Karpas-422 (cell line): Measurements from ENCODE around the gene CYP2D6. TPM values are rescaled to one million over a fixed set of nuclear protein-coding genes. Genes with fewer than 3 reads are reported as not detected.

Experiments
- DNase-seq: peaks from one replicate; pipeline ENCODE4 v3.0.0-alpha.2; 2015
- H2AFZ ChIP-seq: fragments of 200-600 bp; sonication (generic); 2 replicates; pipeline ENCODE4 v1.6.1; 2014; ENCODE audit warnings: antibody characterized with exemption, low read length, mixed read lengths
- H3K27ac ChIP-seq: fragments of 200-600 bp; sonication (generic); 2 replicates; pipeline ENCODE4 v1.5.1; 2014; ENCODE audit warnings: mild to moderate bottlenecking, low read length, moderate library complexity
- H3K27me3 ChIP-seq: fragments of 200-600 bp; sonication (generic); 2 replicates; pipeline ENCODE4 v1.6.1; 2014; ENCODE audit warnings: low read length, mixed read lengths
- H3K36me3 ChIP-seq: fragments of 200-600 bp; sonication (generic); 2 replicates; pipeline ENCODE4 v1.6.1; 2014; ENCODE audit warnings: low read length, mixed read lengths; ENCODE audit not compliant: insufficient read depth
- H3K4me1 ChIP-seq: fragments of 200-600 bp; sonication (generic); 2 replicates; pipeline ENCODE4 v1.6.1; 2014; ENCODE audit warnings: mild to moderate bottlenecking, low read length, mixed read lengths
- H3K4me2 ChIP-seq: fragments of 200-600 bp; sonication (generic); 2 replicates; pipeline ENCODE4 v1.6.1; 2014; ENCODE audit warnings: low read length, low read depth, mild to moderate bottlenecking; ENCODE audit not compliant: poor library complexity, severe bottlenecking
- H3K4me3 ChIP-seq: fragments of 200-600 bp; sonication (generic); 2 replicates; pipeline ENCODE4 v1.5.1; 2014; ENCODE audit warnings: mild to moderate bottlenecking, antibody characterized with exemption, low read length, mixed read lengths
- H3K79me2 ChIP-seq: fragments of 200-600 bp; sonication (generic); 2 replicates; pipeline ENCODE4 v1.6.1; 2014; ENCODE audit warnings: mild to moderate bottlenecking, low read length, mixed read lengths
- H3K9ac ChIP-seq: fragments of 200-600 bp; sonication (generic); 2 replicates; pipeline ENCODE4 v1.6.0; 2014; ENCODE audit warnings: low read length
- H3K9me2 ChIP-seq: fragments of 200-600 bp; sonication (generic), shearing (Covaris generic); replicated peaks from 2 replicates; pipeline ENCODE4 v1.6.0; 2014; ENCODE audit warnings: mild to moderate bottlenecking, low read length, moderate library complexity; ENCODE audit not compliant: insufficient read depth
- H3K9me3 ChIP-seq: fragments of 300-700, 200-600 bp; sonication (generic); 2 replicates; pipeline ENCODE4 v1.6.1; 2014; ENCODE audit warnings: low read length, mixed read lengths
- H4K20me1 ChIP-seq: fragments of 200-600 bp; sonication (generic); 2 replicates; pipeline ENCODE4 v1.6.1; 2014; ENCODE audit warnings: mild to moderate bottlenecking, antibody characterized with exemption, low read length, low read depth; ENCODE audit not compliant: insufficient read depth
- total RNA-seq: library from RNA; depleted of rRNA; stranded (reverse); fragments of >200 nt; shearing (Covaris generic); gene quantifications from 2 replicates; pipeline ENCODE4 v1.2.3, GENCODE V29; 2014; ENCODE audit warnings: low replicate concordance

CYP2D6 gene
- total RNA-seq, 1 experiment from 2014 or later: 2.9 TPM

DNA sequence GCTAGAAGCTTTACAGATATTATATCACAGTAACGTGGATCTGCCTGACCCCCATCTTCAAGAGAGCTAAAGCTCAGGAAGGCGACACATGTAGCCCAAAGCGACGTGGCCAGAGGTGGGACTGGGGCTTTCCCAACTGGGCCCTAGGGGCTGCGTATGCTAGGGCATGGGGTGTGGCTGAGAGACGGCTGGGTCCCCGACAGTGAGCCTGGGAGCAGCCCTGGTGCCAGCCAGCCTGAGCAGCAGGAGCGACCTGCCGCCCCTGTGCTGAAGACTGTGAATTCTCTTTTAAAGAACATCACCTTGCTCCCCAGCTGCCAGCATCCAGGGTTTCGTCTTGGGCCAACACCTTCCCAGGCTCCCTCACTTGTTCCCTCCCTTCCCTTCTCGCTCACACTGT, 32.9 kb upstream of the CYP2D6 start:
- H3K36me3 ChIP-seq: no peaks in the 10 kb centered on the region

DNA sequence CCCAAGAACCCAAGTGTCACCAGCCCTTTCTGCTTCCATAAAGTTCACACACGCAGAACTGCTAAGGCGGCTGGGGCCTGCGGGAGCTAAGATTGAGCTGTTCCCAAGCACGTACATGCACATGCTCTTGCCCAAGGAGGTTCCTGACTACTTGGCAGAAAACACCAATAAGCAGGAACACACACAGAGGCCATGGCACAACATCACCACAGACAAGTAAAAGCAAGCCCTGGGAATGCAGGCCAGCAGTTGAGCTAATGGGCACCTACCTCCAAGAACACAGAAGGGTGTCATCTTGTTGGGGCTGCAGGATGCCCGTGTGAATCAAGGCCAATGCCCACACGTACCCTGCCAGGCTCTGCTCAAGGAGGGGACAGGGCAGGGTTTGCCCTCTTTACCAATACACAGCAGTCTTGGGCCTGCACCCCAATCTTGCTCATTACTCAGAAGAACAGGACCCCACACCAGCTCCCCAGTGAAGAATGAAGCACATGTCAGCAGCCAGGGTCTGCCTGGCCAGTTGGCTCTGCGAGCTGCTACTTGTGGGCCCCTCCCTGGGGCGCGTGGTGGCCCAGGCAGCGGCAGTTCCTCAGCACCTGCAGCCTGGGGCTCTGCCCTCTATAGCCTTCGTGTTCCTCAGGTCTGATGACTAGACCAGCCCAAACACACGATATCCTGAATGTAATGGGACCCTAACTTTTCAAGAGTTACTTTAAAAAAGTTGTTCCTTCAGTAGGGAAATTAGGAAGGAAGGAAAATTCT, 32.3 kb upstream of the CYP2D6 start:
- DNase-seq: no peak
- Histone ChIP-seq H3K36me3 (no peaks in the 10 kb centered on the region; the same call in 1 of the 2 replicates), H3K4me2 (no peak overlapping the region), H2AFZ (no peak overlapping the region), H3K9me2 (no peaks in the 10 kb centered on the region), H3K4me1 (no peaks in the 10 kb centered on the region), H3K27me3 (no peaks in the 10 kb centered on the region), H3K79me2 (peaks cover 9% of the 10 kb centered on the region; the same call in 1 of the 2 replicates), H3K9me3 (no peaks in the 10 kb centered on the region), H3K27ac (no peak overlapping the region), H3K4me3 (no peak overlapping the region), H4K20me1 (no peaks in the 10 kb centered on the region), H3K9ac (no peak overlapping the region)

More for the DNA sequence above, 32.9 kb upstream of the CYP2D6 start:
- H3K27ac ChIP-seq: no peak overlapping the region
- H3K9me3 ChIP-seq: no peaks in the 10 kb centered on the region
- no peak overlapping the region for H3K4me2 ChIP-seq
- H3K79me2 ChIP-seq: peaks cover 9% of the 10 kb centered on the region; the same call in 1 of the 2 replicates
- no peak overlapping the region for H2AFZ ChIP-seq
- H3K4me1 ChIP-seq: peaks cover under 1% of the 10 kb centered on the region
- H4K20me1 ChIP-seq: no peaks in the 10 kb centered on the region
- H3K27me3 ChIP-seq: no peaks in the 10 kb centered on the region
- no peak overlapping the region for H3K9ac ChIP-seq
- H3K9me2 ChIP-seq: no peaks in the 10 kb centered on the region
- DNase-seq: no peak
- H3K4me3 ChIP-seq: no peak overlapping the region

DNA sequence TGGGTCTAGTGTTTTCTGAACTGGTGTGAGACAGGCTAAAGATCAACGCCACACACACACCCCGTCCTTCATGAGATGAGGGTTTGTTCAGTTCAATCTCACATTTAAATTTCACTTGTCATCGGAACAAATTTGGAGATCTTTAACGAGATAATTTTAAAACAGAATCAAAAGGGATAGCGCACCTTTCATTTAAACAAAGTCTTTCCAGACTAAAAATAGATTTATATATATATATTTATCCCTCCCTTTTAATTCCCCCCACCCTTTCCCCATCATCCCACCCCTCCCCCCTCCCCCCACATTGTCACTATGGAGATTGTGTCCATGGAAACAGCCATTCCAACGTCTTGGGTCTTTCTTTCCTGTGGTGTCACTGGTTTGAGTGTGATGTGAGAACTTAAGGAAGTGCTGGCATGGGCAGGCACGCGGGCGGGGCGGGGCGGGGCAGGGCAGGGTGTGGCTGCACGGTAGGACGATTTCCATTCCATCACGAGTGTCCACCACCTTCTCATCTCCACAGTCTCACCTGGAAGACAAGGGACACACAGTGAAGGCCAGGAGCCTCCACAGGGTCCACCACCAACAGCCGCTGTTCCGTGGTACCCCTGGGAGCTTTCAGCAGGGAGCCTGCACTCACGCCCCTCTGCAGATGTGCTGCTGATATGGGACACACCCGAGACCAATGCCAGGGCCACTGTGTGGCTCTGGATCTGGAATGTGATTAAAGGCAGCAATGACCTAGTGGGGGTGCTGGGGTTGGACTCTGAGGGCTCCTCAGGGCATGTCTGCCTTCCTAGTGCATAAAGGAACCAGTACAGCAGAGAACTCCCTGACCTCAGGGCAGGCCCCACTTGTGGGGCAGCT, 30.5 kb upstream of the CYP2D6 start:
- Histone ChIP-seq H2AFZ (no peak overlapping the region), H3K9me2 (no peaks in the 10 kb centered on the region), H3K4me2 (no peak overlapping the region), H3K4me1 (no peaks in the 10 kb centered on the region), H3K27ac (no peak overlapping the region), H3K27me3 (no peaks in the 10 kb centered on the region), H4K20me1 (no peaks in the 10 kb centered on the region), H3K4me3 (no peak overlapping the region), H3K9ac (no peak overlapping the region), H3K79me2 (no peaks in the 10 kb centered on the region), H3K9me3 (no peaks in the 10 kb centered on the region), H3K36me3 (peaks cover 4% of the 10 kb centered on the region; the same call in 1 of the 2 replicates)
- DNase-seq: no peak

DNA sequence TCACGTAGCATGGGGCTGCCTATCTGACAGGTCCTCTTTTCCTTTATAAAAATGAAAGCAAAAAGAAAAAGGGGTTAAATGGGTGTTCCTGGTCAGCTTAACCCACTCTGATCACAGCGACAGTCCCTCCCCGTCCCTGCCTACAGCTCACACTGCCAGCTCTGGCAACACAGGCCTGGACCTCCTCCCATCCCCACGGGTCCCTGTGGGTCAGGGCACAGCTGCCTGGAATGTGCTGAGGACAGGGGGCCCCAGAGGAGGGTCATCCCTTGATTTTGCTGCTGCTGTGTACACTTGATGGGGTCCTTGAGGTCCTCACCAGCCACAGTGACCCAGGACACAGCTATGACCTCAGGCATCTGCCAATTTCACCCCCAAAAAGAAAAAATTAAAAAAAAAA, 29.6 kb upstream of the CYP2D6 start:
- no peak for DNase-seq
- no peaks in the 10 kb centered on the region for H3K79me2 ChIP-seq
- peaks cover 4% of the 10 kb centered on the region; the same call in 1 of the 2 replicates for H3K36me3 ChIP-seq
- H2AFZ ChIP-seq: no peak overlapping the region
- no peaks in the 10 kb centered on the region for H3K4me1 ChIP-seq
- H3K9me3 ChIP-seq: no peaks in the 10 kb centered on the region
- H3K27me3 ChIP-seq: no peaks in the 10 kb centered on the region
- no peak overlapping the region for H3K27ac ChIP-seq
- no peak overlapping the region for H3K9ac ChIP-seq
- no peak overlapping the region for H3K4me3 ChIP-seq
- H4K20me1 ChIP-seq: no peaks in the 10 kb centered on the region
- H3K4me2 ChIP-seq: no peak overlapping the region
- no peaks in the 10 kb centered on the region for H3K9me2 ChIP-seq

DNA sequence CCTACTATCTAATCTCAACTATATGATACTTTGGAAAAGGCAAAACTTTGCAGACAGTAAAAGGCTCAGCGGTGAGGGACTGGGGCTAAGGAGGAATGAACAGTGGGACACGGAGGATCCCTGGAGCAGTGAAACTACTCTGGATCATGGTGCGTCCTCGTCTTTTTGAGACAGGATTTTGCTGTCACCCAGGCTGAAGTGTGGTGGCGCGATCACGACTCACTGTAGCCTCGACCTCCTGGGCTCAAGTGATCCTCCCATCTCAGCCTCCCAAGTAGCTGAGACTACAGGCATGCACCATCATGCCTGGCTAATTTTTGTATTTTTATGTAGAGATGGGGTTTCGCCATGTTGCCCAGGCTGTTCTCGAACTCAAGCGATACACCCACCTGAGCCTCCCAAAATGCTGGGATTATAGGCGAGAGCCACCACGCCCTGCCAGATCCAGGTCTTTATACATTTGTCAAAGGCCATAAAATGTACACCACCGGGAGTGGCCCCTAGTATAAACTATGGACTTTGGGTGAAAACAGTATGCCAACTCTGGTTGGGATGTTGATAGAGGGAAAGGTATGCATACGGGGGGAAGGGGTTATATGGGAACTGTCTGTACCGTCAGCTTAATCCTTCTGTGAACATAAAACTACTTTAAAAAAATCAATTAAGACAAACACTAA, 28.0 kb upstream of the CYP2D6 start:
- DNase-seq: no peak
- no peak overlapping the region for H3K27ac ChIP-seq
- no peaks in the 10 kb centered on the region for H3K27me3 ChIP-seq
- peaks cover 4% of the 10 kb centered on the region; the same call in 1 of the 2 replicates for H3K36me3 ChIP-seq
- no peaks in the 10 kb centered on the region for H3K9me2 ChIP-seq
- H3K4me2 ChIP-seq: no peak overlapping the region
- no peak overlapping the region for H2AFZ ChIP-seq
- no peaks in the 10 kb centered on the region for H4K20me1 ChIP-seq
- no peak overlapping the region for H3K4me3 ChIP-seq
- no peaks in the 10 kb centered on the region for H3K79me2 ChIP-seq
- H3K9me3 ChIP-seq: no peaks in the 10 kb centered on the region
- no peak overlapping the region for H3K9ac ChIP-seq
- no peaks in the 10 kb centered on the region for H3K4me1 ChIP-seq

DNA sequence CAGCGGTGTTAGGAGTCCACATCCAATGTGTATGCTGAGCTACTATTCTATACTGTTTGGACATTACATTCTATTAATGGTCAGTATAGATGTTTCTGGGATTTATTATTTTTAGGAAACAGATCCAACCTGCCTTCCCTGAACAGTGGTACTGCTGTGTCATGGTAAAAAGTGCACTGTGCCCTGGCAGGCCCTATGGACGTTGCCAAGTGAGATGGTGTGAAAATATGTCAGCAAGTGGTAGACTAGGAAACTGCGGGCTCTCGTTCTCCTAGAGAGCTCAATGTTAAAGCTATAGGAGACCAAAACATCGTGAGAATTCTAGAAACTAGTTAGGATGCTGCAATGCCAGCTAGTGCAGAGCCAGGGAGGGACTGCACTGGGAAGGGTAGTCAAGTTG, 26.0 kb upstream of the CYP2D6 start:
- no peak for DNase-seq
- Histone ChIP-seq H3K4me1 (no peaks in the 10 kb centered on the region), H2AFZ (no peak overlapping the region), H3K9me3 (no peaks in the 10 kb centered on the region), H3K4me3 (no peak overlapping the region), H3K27ac (no peak overlapping the region), H3K9ac (no peak overlapping the region), H3K79me2 (no peaks in the 10 kb centered on the region), H3K27me3 (no peaks in the 10 kb centered on the region), H4K20me1 (no peaks in the 10 kb centered on the region), H3K36me3 (peaks cover 4% of the 10 kb centered on the region; the same call in 1 of the 2 replicates), H3K9me2 (no peaks in the 10 kb centered on the region), H3K4me2 (no peak overlapping the region)

DNA sequence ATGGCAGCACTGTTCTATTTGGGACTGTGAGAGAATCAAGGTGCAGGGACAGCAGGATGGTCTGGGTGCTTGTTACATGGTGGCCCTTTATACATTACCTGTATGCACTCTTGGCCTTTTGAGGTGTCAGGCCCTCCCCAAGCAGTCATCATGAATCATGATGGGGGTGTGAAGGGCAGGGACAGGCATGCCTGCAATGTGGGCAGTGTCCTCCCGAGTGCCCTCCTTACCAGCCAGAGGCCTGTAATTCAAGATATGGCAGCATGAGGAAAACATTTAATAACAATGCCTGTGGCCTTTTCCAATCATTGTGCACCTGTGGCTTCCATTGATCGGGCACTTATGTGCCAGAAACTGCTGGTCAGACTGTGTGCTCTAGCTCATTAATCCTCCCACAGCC, 25.5 kb upstream of the CYP2D6 start:
- DNase-seq: no peak
- H3K4me3 ChIP-seq: no peak overlapping the region
- H4K20me1 ChIP-seq: no peaks in the 10 kb centered on the region
- no peaks in the 10 kb centered on the region for H3K79me2 ChIP-seq
- H3K9me3 ChIP-seq: no peaks in the 10 kb centered on the region
- no peak overlapping the region for H2AFZ ChIP-seq
- H3K27me3 ChIP-seq: no peaks in the 10 kb centered on the region
- H3K27ac ChIP-seq: no peak overlapping the region
- H3K4me2 ChIP-seq: no peak overlapping the region
- no peak overlapping the region for H3K9ac ChIP-seq
- peaks cover 4% of the 10 kb centered on the region; the same call in 1 of the 2 replicates for H3K36me3 ChIP-seq
- no peaks in the 10 kb centered on the region for H3K9me2 ChIP-seq
- H3K4me1 ChIP-seq: no peaks in the 10 kb centered on the region
